GM19463 (cell line): ENCODE data around the gene TMTC2.
"Not testable (repeated sequence)": the region's sequence is repeated elsewhere in the genome, so short reads cannot be mapped to it uniquely, and the experiment has no call there.

Experiments
- ATAC-seq: cut with Tn5 transposase; IDR thresholded peaks from one replicate; pipeline ENCODE4 v1.9.1; 2021; ENCODE audit warnings: mild to moderate bottlenecking, moderate library complexity; ENCODE audit not compliant: unreplicated experiment

TMTC2 gene

DNA sequence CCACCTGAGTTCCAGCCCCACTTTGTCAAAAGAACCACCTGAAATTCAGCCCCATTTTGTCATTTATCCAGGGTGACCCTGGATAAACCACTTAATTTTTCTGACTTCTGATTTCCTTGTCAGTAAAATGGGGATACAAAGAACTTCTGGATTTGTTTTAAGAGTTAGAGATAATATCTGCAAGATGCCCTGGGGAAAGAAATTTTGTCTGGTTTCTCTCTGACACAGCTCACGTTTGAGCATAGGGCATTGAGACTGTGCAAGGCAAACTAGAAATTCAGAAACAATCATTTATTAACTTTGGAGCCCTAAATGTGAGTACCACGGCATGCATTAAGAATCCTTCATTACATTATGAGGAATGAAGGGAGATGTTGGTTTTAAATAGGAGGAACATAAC is 37.2 kb downstream of the TMTC2 start:
- ATAC-seq = no peak

DNA sequence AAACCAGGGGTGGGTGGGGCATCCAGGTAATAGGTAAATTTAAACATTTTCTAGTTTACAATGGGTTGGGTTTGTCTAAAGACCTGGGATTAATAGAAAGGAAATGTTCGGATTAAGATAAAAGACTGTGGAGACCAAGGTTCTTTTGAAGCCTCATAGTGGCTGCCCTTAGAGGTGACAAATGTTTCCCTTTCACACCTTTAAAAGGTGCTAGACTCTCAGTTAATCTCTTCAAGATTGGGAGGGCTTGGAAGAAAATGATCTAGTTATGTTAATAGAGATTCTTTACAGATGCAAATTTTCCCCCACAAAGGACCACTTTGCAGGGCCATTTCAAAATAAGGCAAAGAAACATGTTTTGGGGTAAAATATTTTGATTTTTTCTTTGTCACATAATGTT is 39.0 kb downstream of the TMTC2 start:
- no peak for ATAC-seq

DNA sequence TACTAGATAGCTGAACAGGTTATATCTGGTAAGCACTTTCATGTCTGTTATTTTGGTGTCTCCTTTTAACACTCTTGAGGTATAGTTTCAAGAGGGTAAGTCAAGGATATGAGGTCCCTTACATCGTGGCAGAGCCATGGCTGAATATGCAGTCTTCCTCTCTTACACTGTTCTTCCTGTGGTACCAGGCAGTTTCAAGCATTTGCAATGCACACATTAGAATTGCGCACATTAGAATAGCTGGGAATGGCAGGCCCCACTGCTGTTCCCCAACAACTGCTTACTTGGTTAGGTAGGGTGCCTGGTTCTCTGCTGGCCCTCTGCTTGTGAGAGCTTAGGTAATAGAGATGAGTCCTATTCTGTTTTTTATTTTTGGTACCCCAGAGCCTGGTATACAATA is 41.2 kb downstream of the TMTC2 start:
- ATAC-seq = no peak

DNA sequence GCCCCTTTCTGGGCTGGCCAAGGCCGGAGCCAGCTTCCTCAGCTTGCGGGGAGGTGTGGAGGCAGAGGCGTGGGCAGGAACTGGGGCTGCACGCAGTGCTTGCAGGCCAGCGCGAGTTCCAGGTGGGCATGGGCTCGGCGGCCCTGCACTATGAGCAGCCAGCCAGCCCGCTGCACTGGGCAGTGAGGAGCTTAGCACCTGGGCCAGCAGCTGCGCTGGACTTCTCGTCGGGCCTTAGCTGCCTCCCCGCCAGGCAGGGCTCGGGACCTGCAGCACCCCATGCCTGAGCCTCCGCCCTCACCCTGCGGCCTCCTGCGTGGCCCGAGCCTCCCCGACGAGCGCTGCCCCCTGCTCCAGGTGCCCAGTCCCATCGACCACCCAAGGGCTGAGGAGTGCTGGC is 42.0 kb downstream of the TMTC2 start:
- ATAC-seq = no peak

DNA sequence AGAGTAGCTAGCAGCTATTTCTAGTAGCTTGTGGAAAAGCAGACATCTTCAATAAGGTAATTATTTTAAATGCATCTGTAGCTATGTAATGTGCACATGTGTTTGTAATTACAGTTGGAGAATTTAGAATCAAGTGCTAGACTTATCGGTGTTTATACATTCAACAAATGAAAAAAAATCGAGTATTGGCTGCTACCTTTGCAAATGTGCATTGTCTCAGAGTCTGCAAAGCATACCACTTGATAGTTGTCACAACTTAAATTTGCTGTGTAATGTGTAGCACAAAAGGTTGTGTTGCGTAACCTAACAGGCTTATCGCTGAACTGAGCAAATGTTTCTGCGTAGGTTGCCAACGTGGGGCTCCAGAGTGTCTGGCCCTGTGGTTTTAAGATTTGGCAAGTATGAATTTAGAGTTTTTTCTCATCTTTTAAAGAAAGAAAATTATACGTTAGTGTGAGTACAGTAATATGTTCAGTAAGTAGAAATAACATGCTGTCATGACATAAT is 44.3 kb downstream of the TMTC2 start:
- no peak for ATAC-seq

DNA sequence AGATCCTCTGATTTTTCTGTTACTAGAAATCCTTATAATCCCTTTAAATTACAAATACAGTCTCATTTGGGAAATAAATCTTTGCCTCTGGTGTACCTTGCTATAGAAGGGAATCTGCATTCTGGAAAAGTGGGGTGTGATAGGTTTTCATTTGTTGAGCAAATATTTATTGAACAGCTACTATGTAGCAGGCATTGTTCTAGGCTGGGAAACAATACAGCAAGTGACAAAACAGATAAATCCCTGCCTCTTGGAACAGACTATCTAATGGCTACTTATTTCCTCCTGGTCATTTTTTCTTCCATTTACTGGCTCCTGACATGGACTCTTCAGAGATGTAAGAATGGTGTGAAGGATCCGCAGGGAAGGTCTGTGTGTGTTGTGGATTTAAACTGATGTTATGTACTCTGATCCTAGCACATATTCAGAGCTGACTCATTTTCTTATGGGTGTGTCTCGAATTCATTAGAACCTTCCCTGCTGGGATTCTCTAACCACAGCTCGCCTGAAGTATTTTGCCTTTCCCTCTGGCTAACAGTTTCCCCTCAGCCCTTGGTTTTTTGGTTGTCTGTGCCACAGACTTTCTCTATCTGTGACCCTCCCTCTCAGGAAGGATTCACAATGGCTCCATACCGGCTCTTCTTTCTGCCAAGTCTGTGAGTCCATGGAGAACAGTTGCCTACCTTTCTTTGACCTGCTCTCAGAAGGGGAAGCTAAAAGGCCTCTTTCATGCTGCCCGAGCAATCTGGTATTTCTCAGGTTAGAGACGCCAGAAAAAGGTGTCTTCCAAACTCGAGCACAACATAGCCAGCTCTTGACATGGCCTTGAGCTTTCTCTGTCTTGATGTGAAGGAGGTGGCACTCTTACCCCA is 53.7 kb downstream of the TMTC2 start:
- no peak for ATAC-seq

DNA sequence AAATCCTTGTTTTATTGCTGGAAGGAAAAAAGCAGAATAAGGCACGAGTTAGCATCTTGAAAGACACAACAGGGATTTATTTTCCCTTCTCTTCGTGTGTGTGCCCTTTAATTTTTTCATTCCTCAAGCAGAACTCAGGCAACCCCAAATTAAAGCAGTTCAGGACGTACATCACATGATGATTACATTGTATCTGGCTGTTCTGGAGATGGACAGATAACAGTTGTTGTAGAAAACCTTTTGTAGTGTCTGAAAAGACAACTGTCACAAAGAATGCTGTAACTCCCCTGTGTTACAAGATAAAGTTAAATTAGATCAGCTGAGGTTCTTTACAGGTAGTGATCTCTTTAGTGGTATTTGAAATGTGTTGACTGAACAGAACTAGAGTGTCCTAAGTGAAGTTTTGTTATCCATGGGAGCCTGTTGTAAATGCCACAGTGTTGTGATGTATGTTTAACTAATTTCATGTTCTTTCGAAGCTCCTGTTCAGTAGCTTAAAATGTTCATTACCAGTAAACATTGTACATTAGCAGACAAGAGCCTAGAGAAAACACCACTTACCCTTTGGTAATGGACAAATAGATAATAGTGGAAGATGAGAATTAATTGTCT is 58.5 kb downstream of the TMTC2 start:
- no peak for ATAC-seq

DNA sequence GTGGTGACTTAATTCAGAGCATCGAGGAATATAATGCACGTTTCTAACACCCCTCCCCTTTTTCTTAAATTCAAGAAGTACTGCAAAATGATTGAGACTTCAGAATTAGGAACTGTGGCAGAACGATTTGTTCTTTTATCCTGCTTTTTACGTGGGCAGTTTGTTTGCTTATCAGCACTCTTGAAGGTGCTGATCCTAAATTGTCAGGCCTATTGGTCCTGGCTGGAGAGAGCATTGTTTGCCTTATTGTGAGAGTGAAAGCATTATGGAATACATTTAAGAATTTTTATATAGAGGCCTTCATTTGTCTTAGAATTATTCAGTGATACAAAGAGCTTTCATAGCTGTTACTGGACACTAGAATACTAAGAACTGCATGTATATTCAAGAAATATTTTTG is 59.1 kb downstream of the TMTC2 start:
- ATAC-seq = no peak

DNA sequence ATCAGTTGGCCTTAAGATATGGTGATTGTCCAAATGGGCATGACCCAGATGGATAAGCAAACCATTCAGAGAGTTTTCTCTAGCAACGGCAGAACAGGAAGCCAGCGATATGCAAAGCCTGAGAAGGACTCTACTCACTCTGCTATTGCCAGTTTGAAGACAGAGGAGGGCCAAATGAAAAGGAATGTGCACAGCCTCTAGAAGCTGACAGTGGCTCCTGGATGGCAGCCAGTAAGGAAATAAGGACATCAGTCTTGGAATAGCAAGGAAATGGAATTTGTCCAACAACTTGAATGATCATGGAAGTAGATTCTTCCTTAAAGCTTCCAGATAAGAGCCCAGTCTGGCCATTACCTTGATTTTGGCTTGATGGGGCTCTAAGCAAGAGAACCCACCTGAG is 60.0 kb downstream of the TMTC2 start:
- no peak for ATAC-seq

DNA sequence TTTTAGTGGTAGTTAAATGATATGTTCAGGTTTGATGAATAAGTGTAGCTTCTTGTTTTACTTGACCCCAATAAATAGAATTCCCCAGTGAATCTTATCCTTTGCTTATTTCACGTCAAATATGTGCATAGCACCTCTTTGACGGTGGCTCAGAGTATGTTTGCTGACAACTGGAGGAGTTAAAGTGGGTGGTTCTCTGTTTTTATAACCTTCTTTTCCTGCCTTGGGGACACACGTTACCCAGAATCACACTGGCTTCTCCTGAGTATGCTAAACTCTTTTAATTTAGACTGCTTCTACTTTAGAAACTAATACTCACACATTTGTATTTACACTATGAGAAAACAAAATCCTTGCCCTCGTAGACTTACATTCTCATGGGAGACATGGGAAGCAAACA is 62.3 kb downstream of the TMTC2 start:
- ATAC-seq = no peak

DNA sequence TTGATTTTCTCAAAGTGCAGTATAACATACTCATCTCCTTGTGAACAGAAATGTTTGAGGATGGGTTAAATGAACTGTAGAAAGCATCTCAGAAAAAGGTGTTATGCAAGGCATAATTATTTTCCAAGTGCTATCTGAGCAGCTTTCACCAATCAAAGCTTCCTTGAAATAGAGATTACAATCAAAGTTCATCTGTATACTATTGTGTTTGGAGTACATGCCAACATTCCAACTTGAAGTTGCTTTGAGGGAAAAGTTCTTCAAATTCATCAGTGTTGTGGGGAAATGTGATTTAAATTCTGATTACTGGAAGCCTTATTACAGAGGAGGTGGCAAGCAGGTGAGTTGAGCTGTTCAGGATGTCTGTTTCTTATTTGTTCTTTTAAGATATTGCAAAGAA is 68.2 kb downstream of the TMTC2 start:
- no peak for ATAC-seq

DNA sequence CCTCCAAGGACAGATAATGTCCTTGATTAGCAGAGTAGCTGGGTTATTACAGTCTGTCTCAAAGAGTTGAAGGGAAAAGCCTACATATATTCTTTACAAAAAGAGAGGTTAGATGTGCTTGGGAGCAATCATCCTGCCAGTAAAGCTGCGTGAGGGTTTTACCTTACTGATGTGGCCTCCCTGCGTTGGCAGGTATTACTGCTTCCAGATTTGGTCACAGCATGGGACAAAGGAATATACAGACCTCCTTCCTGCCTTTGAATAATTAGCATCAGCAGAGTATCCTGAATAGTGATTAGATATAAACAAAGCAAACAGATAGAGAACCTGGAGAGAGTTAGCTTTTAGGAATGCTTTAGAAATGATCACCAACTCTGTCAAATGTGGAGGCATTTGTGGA is 69.6 kb downstream of the TMTC2 start:
- ATAC-seq = no peak

DNA sequence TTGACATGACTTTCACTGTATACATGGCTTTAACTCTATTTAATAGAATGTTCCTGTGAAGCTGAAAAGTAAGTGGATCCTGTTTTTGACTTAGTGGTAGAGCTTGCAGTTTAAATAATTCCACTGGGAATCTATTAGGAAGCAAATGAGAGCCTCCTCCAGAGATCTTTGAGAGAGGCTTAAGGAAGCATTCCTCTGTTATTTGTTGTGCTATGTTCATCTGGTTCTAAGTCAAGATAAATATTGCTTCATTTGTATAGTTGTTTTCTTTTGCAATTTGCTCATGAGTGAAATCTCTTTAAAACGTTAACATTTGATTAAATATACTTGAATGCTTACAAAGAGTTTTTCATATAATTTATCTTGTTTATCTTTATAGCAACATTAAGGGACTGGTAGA is 70.4 kb downstream of the TMTC2 start:
- no peak for ATAC-seq

DNA sequence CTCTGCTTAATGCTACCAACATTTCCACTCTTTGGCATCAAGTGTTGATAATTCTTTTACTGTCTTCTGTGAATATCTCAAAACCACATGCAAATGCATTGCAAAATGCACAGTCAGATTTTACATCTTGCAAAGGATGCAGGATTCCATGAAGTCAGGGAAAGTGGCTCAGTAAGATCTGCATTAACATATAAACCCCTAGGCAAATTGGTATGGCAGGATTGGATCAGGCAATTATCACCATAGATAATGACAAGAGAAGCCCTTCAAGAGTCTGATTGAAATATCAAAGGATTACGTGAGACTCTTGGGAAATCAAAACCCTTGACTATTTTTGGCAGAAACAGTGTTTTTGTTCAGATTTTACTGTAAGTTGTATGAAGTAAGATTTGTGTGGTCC is 71.0 kb downstream of the TMTC2 start:
- ATAC-seq = no peak

DNA sequence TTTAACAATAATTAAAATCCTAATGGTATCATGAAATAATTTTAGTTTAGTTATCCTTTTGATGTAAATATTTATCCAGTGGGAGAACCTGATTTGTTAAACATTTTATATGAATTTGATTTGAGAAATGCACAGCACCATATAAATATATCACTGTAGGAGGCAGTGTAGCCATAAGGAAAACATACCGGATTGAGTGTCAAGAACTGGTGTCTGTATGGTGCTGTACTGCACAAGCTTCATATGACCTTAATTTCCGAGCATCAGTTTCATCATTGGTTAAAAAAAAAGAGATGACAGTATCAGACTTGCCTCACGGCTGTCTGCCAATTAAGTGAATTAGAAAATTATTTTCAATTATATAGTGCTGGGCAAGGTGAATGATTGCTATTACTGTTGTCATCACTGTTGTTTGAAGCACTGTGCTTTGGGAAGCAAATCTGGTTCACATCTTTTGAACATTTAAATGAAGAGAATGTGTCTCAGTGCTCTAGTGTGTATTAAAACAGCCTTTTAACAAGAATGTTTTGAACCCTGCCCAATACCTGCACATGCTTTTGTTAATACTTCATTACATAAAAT is 72.1 kb downstream of the TMTC2 start:
- no peak for ATAC-seq

DNA sequence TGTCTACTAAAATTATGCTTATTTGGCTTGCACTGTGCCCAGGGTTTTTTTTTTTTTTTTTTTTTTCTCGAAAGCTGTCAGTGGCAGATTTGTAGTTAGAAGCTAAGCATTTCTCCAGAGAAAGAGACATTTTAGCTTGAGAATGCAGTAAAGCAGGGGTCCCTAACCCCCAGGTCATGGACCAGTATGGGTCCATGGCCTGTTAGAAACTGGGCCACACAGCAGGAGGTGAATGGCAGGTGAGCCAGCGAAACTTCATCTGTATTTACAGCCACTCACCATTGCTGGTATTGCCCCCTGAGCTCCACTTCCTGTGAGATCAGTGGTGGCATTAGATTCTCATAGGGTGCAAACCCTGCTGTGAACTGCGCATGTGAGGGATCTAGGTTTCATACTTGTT is 73.7 kb downstream of the TMTC2 start:
- ATAC-seq = no peak

DNA sequence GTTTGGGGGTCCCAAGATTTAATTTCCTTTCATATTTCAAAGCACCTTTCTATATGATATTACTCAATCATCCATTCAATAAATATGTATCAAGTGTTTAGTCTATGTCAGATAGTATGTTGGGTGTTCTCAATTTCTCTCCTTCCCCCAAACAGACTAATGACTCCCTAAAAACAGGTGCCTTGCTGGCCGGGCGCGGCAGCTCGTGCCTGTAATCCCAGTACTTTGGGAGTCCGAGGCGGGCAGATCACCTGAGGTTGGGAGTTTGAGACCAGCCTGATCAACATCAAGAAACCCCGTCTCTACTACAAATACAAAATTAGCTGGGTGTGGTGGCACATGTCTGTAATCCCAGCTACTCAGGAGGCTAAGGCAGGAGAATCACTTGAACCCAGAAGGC is 78.5 kb downstream of the TMTC2 start:
- not testable (repeated sequence) for ATAC-seq

DNA sequence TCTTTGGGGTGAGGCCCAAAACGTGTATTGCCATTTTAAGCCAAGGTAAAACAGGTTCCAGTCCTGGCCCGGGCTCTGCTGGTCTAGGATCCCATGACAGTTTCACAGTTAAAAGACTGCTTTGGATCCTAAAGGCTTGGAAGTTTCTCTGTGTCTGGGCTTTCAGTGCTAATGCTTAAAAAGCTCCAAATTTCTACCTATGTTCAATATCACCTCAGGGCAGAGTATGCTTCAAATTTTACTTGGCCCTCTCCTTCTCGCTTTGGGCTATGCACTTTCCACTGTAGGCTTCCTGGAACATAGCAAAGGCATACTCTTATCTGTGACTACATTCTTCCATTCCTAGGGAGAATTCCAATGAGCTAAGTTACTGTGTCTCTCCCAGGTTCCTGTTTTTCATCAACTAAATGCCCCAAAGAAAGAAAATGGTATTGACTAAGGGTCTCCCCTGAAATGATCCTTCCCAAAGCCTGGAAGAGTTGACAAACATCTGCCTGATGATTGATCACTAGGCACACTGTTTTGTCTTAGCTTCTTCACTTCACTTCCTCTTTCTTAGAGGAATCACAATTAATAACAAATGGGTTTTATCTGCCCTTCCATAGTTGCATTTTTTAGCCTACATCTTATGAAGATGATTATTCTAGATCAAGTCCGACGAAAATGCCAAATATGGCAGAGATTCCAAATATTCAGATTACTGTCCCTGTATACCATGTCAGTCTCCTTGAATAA is 79.4 kb downstream of the TMTC2 start:
- no peak for ATAC-seq

DNA sequence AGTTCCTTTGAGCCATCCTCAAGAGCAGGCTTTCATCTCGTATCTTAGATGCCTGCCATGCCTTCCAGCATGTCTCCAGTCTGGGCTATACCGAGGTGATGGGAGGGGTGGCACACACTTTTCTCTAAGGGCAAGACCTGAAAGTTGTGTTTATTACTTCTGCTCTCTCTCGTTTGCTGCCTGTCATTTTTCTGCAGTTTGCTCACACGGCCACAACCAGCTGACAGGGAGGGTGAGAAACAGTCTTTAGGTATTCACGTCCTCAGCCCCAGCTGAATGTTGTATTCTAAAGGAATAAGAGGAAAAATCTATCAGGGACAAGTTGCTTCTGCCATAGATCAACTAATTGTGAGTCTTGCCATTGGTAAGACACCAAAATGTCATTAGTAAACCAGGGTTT is 88.0 kb downstream of the TMTC2 start:
- ATAC-seq = no peak

DNA sequence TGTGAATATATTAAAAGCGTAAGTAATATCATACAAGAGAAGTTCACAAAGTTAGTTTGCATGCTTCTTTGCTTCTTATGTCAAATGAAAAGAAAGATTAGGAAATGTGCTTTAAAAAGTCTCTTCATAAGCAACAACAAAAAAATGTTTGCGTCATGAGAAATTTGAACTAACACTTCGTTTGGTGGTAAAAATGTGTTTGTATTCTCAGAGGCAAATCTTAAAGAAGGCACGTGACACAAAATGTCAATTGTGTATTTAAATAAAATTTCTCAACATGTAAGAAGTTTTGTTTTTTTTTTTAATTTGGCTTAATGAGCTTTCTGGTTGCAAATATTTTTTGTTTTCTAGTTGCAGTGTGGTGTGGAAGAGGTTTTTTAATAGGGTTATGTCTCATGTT is 93.8 kb downstream of the TMTC2 start:
- no peak for ATAC-seq

DNA sequence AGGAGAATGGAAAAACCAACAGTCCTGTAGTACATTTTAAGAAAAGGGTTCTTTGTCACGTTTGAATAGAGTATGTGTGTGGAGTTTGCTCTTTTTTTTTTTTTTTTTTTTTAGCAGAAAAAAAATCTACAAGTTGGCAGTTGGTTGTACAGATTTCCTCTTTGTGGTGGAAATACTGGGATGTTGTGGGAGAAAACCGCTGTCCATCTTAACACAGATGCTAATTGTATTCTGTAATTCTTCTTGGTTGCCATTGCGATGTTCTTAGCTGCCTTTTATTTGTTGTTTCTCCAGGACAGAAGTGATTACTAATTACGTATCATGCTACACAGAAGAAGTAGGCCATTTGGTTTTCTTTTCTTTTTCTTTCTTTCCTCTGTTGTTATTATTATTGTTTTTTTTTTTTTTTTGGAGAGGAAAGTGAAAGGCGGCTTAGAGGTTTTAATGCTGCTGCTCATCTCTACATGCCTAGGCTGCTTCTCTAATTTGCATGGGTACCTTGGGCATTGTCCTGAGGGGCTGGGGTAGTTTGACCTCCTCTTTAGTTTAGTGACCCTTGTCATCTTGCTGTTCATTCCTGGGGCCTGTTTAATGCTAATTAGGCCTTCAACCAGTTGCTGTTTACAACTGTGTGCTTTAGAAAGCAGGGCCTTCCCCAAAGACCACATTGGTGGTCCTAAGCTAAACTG is 94.7 kb downstream of the TMTC2 start:
- no peak for ATAC-seq
